Medulla oblongata (tissue), 1 donor: ENCODE results near the gene TUBGCP3.
A peak's percentile ranks its signal among the peaks of the same experiment; 100 is the strongest.
"Not testable (repeated sequence)": the region's sequence is repeated elsewhere in the genome, so short reads cannot be mapped to it uniquely, and the experiment has no call there.

Experiments
- DNase-seq: peaks from one replicate; pipeline ENCODE4 v3.0.0-alpha.2; 2015; ENCODE audit errors: extremely low spot score

Gene TUBGCP3

GRCh38 chr13:112530861-112531260 lies 57.1 kb downstream of the TUBGCP3 start:
- DNase-seq: no peak

GRCh38 chr13:112529216-112529615 lies 58.7 kb downstream of the TUBGCP3 start:
- DNase-seq: no peak

- no peak for DNase-seq
These were observed 61.7 kb downstream of the TUBGCP3 start for GRCh38 chr13:112526146-112526853.

- no peak for DNase-seq
These were observed 62.5 kb downstream of the TUBGCP3 start for GRCh38 chr13:112525356-112525945.

- no peak for DNase-seq
These were observed 65.4 kb downstream of the TUBGCP3 start for GRCh38 chr13:112522578-112522977.

GRCh38 chr13:112521073-112521685 lies 66.8 kb downstream of the TUBGCP3 start:
- no peak for DNase-seq

- no peak for DNase-seq
These were observed 68.4 kb downstream of the TUBGCP3 start for GRCh38 chr13:112519517-112520060.

GRCh38 chr13:112516218-112516617 lies 71.7 kb downstream of the TUBGCP3 start:
- DNase-seq: no peak

- DNase-seq: no peak
These were observed 74.2 kb downstream of the TUBGCP3 start for GRCh38 chr13:112513761-112514160.

GRCh38 chr13:112510987-112511685 lies 76.8 kb downstream of the TUBGCP3 start:
- no peak for DNase-seq

GRCh38 chr13:112510002-112510780 lies 77.8 kb downstream of the TUBGCP3 start:
- DNase-seq: peak; percentile 76

- no peak for DNase-seq
These were observed 78.8 kb downstream of the TUBGCP3 start for GRCh38 chr13:112509190-112509589.

GRCh38 chr13:112506046-112506445 lies 81.9 kb downstream of the TUBGCP3 start:
- DNase-seq: no peak

GRCh38 chr13:112496166-112496565 lies 91.8 kb downstream of the TUBGCP3 start:
- DNase-seq: no peak

GRCh38 chr13:112495465-112495864 lies 92.5 kb downstream of the TUBGCP3 start:
- no peak for DNase-seq

- DNase-seq: no peak
These were observed 98.8 kb downstream of the TUBGCP3 start for GRCh38 chr13:112489199-112489598.

GRCh38 chr13:112488343-112489050 lies 99.5 kb downstream of the TUBGCP3 start:
- not testable (repeated sequence) for DNase-seq

- DNase-seq: no peak
These were observed 100.8 kb downstream of the TUBGCP3 start for GRCh38 chr13:112487127-112487517.

GRCh38 chr13:112486386-112487126 lies 101.4 kb downstream of the TUBGCP3 start:
- no peak for DNase-seq

- not testable (repeated sequence) for DNase-seq
These were observed 102.1 kb downstream of the TUBGCP3 start for GRCh38 chr13:112485814-112486213.
